Mucosa of gallbladder (tissue), 1 donor: ENCODE results near the gene RPRD1A. TPM values are rescaled to one million over a fixed set of nuclear protein-coding genes. Genes with fewer than 3 reads are reported as not detected.
A peak's percentile ranks its signal among the peaks of the same experiment; 100 is the strongest.
"Not testable (repeated sequence)": the region's sequence is repeated elsewhere in the genome, so short reads cannot be mapped to it uniquely, and the experiment has no call there.

Experiments used
- DNase-seq: peaks from one replicate; pipeline ENCODE4 v3.0.0-alpha.2; 2020; ENCODE audit warnings: low spot score
- total RNA-seq: library from RNA; stranded (reverse); gene quantifications from one replicate; pipeline ENCODE4 v1.2.1, GENCODE V29; 2021
- donor health status: DM: no; HTN: no; CAD: no.

The RPRD1A gene
- 51.4 TPM for total RNA-seq

- peak; percentile 96 for DNase-seq
These were observed at the start of gene RPRD1A for GRCh38 chr18:36067055-36067957. Gene RPRD1A, minus strand, starts transcription at chr18:36067559. Its CDS starts 155 bp downstream, at chr18:36067404.

- DNase-seq: not testable (repeated sequence)
These were observed 49.4 kb upstream of the RPRD1A start for GRCh38 chr18:36116771-36117170.

- no peak for DNase-seq
These were observed 47.4 kb upstream of the RPRD1A start for GRCh38 chr18:36114738-36115137.

- DNase-seq: no peak
These were observed 46.9 kb upstream of the RPRD1A start for GRCh38 chr18:36114251-36114650.

GRCh38 chr18:36112302-36112701, 44.9 kb upstream of the RPRD1A start:
- DNase-seq: no peak

- no peak for DNase-seq
These were observed 42.4 kb upstream of the RPRD1A start for GRCh38 chr18:36109737-36110136.

GRCh38 chr18:36108601-36109000, 41.2 kb upstream of the RPRD1A start:
- DNase-seq: no peak

- DNase-seq: no peak
These were observed 40.8 kb upstream of the RPRD1A start for GRCh38 chr18:36108196-36108595.

GRCh38 chr18:36107477-36107876, 40.1 kb upstream of the RPRD1A start:
- DNase-seq: no peak

GRCh38 chr18:36104749-36105148, 37.4 kb upstream of the RPRD1A start:
- DNase-seq: no peak

- no peak for DNase-seq
These were observed 34.6 kb upstream of the RPRD1A start for GRCh38 chr18:36101943-36102342.

- DNase-seq: no peak
These were observed 32.0 kb upstream of the RPRD1A start for GRCh38 chr18:36099311-36099710.

GRCh38 chr18:36096955-36097354, 29.6 kb upstream of the RPRD1A start:
- DNase-seq: no peak

- DNase-seq: no peak
These were observed 28.7 kb upstream of the RPRD1A start for GRCh38 chr18:36095936-36096519.

GRCh38 chr18:36094431-36094830, 27.1 kb upstream of the RPRD1A start:
- no peak for DNase-seq

- DNase-seq: not testable (repeated sequence)
These were observed 24.8 kb upstream of the RPRD1A start for GRCh38 chr18:36092116-36092515.

GRCh38 chr18:36089001-36089400, 21.6 kb upstream of the RPRD1A start:
- DNase-seq: no peak

- no peak for DNase-seq
These were observed 20.9 kb upstream of the RPRD1A start for GRCh38 chr18:36088256-36088655.

- no peak for DNase-seq
These were observed 18.8 kb upstream of the RPRD1A start for GRCh38 chr18:36086186-36086585.

GRCh38 chr18:36085195-36085594, 17.8 kb upstream of the RPRD1A start:
- DNase-seq: no peak

- DNase-seq: no peak
These were observed 16.4 kb upstream of the RPRD1A start for GRCh38 chr18:36083729-36084128.

- not testable (repeated sequence) for DNase-seq
These were observed 13.8 kb upstream of the RPRD1A start for GRCh38 chr18:36081118-36081517.
